Liver (tissue), 9 donors: ENCODE results near the gene FARS2. TPM values are rescaled to one million over a fixed set of nuclear protein-coding genes. Genes with fewer than 3 reads are reported as not detected.

Experiments
- DNase-seq: peaks from one replicate; pipeline ENCODE4 v3.0.0-alpha.2; 2017; ENCODE audit warnings: low spot score
- H3K27ac ChIP-seq, 2 donors: one replicate each; pipeline ENCODE4 v1.7.0; 2013; ENCODE audit warnings: inconsistent platforms in 2 of 2, low read length in 2 of 2, control low read depth in 1 of 2, low read depth in 1 of 2, mild to moderate bottlenecking in 1 of 2
- H3K27me3 ChIP-seq, 4 donors: one replicate each; pipeline versions ENCODE4 v1.6.1 to v1.7.0; 2013; ENCODE audit warnings: low read length in 3 of 4, inconsistent platforms in 1 of 4, mild to moderate bottlenecking in 1 of 4, moderate library complexity in 1 of 4; ENCODE audit not compliant: control insufficient read depth in 4 of 4, insufficient read depth in 4 of 4
- H3K36me3 ChIP-seq, 4 donors: one replicate each; pipeline versions ENCODE4 v1.6.1 to v1.7.0; 2013; ENCODE audit warnings: low read length in 3 of 4, mild to moderate bottlenecking in 3 of 4, low read depth in 1 of 4, moderate library complexity in 1 of 4; ENCODE audit not compliant: control insufficient read depth in 4 of 4, insufficient read depth in 3 of 4
- H3K4me1 ChIP-seq, 4 donors: one replicate each; pipeline versions ENCODE4 v1.6.1 to v1.7.0; 2013; ENCODE audit warnings: low read length in 3 of 4, mild to moderate bottlenecking in 3 of 4, moderate library complexity in 1 of 4; ENCODE audit not compliant: control insufficient read depth in 4 of 4, insufficient read depth in 4 of 4
- H3K4me3 ChIP-seq, 3 donors: one replicate each; pipeline versions ENCODE4 v1.6.1 to v1.7.0; 2013; ENCODE audit warnings: low read length in 3 of 3, control low read depth in 1 of 3, low read depth in 1 of 3, mild to moderate bottlenecking in 1 of 3
- H3K9ac ChIP-seq, 2 donors: one replicate each; pipeline ENCODE4 v1.7.0; 2013; ENCODE audit warnings: low read length in 2 of 2, mild to moderate bottlenecking in 2 of 2, moderate library complexity in 2 of 2, control low read depth in 1 of 2, low read depth in 1 of 2
- H3K9me3 ChIP-seq, 4 donors: one replicate each; pipeline versions ENCODE4 v1.6.1 to v1.7.0; 2013; ENCODE audit warnings: low read length in 3 of 4; ENCODE audit not compliant: control insufficient read depth in 4 of 4
- EGR1 ChIP-seq, 2 donors: IDR thresholded peaks; 2 replicates each; pipeline ENCODE4 v1.6.1; 2016 to 2018; ENCODE audit warnings: antibody characterized with exemption in 2 of 2, low read depth in 2 of 2
- FOXA1 ChIP-seq: IDR thresholded peaks from 2 replicates; pipeline ENCODE4 v1.6.1; 2016; ENCODE audit warnings: antibody characterized with exemption
- GABPA ChIP-seq, 2 donors: IDR thresholded peaks in 1 of 2; conservative IDR thresholded peaks in 1 of 2; 2 replicates each; pipeline ENCODE4 v1.6.1; 2016; ENCODE audit warnings: antibody characterized with exemption in 2 of 2, mild to moderate bottlenecking in 1 of 2, moderate library complexity in 1 of 2
- HNF4G ChIP-seq: IDR thresholded peaks from 2 replicates; pipeline ENCODE4 v1.6.1; 2016; ENCODE audit warnings: antibody characterized with exemption
- JUND ChIP-seq, 2 donors: IDR thresholded peaks; 2 replicates each; pipeline ENCODE4 v1.6.1; 2016; ENCODE audit warnings: antibody characterized with exemption in 2 of 2
- NR2F2 ChIP-seq: IDR thresholded peaks from 2 replicates; pipeline ENCODE4 v1.6.1; 2016; ENCODE audit warnings: antibody characterized with exemption
- SP1 ChIP-seq: IDR thresholded peaks from 2 replicates; pipeline ENCODE4 v1.6.1; 2018; ENCODE audit warnings: antibody characterized with exemption, mild to moderate bottlenecking
- TAF1 ChIP-seq: conservative IDR thresholded peaks from 2 replicates; pipeline ENCODE4 v1.6.1; 2016; ENCODE audit warnings: antibody characterized with exemption, mild to moderate bottlenecking
- WGBS: extraction: QIAGEN DNeasy Blood & Tissue Kit; methylation state at CpG from one replicate; pipeline ENCODE4 v1.1.7; 2013; 5-methylcytosine and 5-hydroxymethylcytosine counted together
- polyA plus RNA-seq, 2 donors: library from polyadenylated mRNA; stranded (reverse) in 1 of 2; unstranded in 1 of 2; fragments of 200-250 nt in 1 of 2; fragments of >200 nt in 1 of 2; fragmentation: Nextera tagmentation in 1 of 2; extraction: Ambion mirVana in 1 of 2; gene quantifications; one replicate each; pipeline versions ENCODE4 v1.2.1 to v1.2.3, GENCODE V29; 2013 to 2015
- total RNA-seq, 2 donors: library from RNA; depleted of rRNA; stranded (reverse); fragments of >200 nt; gene quantifications; one replicate each; pipeline ENCODE4 v1.2.3, GENCODE V29; 2014
- TF ChIP-seq, protein P1 (sequence below): IDR thresholded peaks from 2 replicates; pipeline ENCODE4 v1.6.1; 2016; ENCODE audit warnings: antibody characterized with exemption, mild to moderate bottlenecking
- TF ChIP-seq, protein P2 (sequence below): IDR thresholded peaks from 2 replicates; pipeline ENCODE4 v1.6.1; 2016; ENCODE audit warnings: antibody characterized with exemption
- TF ChIP-seq, protein P3 (sequence below): fragments of 150-350 bp; IDR thresholded peaks from 2 replicates; pipeline ENCODE4 v1.5.1; 2017; ENCODE audit warnings: improper control_type of control experiment, low read depth, low read length; ENCODE audit not compliant: missing input control
- donor health status: healthy.
- donor health status: healthy.
- donor health status: healthy.
- donor health status: healthy.
- donor health status: healthy.

The FARS2 gene
- total and polyA plus RNA-seq, 4 donors: 7.8 to 25.9 (median 11.2) TPM

DNA sequence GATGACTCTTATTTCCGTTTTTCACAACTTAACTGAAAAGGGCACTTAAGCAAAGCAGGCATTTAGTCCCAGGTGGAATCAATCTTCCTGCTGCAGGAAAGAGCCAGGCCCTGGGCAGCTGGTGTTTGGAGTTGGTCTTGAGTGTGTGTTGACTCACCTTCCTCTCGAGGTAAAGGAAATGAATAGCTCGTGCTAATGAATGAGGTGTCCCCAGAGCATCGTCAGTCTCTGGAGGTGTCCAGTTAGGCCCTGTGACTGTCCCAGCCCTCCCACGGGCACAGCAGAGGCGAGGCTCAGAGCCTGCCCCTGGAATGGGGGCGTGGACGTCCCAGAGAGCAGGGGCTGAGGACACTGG, 467.7 kb downstream of the FARS2 start:
- no peak for DNase-seq

DNA sequence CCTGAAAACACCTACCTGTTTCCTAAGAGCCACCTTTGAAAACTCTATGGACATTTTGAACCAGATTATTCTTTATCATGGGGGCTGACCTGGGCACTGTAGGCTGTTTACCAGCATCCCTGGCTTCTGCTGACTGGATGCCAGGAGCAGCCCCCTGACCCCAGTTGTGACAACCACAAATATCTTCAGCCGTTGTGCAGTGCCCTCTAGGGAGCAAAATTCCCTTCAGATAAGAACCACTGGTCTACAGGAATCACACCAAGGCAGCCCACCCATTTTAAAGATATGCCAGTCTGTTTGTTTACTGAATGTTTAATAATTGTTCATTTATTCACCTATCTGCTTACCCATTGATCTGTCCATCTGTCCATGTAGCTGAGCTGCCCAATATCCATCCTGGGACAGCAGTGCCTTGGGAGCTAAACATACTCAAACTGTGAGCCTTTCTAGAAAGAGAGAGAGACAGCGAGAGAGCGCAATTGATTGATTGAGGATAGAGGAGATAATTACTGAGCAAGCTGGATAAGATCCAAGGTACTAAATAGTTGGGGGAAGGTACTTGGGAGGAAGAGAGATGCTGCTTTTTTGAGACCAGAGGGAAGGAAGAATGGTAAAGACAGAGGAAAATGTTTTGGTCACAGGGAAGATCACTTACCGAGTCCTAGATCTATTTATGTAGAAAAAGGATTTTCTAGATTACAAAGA, 468.7 kb downstream of the FARS2 start:
- no peak for DNase-seq
- WGBS: 83% methylated on average over 4 of the region's 4 CpGs
- no peak for TF ChIP-seq JUND (IDR thresholded peaks at IDR 0.05)
- TF ChIP-seq, protein P1, sequence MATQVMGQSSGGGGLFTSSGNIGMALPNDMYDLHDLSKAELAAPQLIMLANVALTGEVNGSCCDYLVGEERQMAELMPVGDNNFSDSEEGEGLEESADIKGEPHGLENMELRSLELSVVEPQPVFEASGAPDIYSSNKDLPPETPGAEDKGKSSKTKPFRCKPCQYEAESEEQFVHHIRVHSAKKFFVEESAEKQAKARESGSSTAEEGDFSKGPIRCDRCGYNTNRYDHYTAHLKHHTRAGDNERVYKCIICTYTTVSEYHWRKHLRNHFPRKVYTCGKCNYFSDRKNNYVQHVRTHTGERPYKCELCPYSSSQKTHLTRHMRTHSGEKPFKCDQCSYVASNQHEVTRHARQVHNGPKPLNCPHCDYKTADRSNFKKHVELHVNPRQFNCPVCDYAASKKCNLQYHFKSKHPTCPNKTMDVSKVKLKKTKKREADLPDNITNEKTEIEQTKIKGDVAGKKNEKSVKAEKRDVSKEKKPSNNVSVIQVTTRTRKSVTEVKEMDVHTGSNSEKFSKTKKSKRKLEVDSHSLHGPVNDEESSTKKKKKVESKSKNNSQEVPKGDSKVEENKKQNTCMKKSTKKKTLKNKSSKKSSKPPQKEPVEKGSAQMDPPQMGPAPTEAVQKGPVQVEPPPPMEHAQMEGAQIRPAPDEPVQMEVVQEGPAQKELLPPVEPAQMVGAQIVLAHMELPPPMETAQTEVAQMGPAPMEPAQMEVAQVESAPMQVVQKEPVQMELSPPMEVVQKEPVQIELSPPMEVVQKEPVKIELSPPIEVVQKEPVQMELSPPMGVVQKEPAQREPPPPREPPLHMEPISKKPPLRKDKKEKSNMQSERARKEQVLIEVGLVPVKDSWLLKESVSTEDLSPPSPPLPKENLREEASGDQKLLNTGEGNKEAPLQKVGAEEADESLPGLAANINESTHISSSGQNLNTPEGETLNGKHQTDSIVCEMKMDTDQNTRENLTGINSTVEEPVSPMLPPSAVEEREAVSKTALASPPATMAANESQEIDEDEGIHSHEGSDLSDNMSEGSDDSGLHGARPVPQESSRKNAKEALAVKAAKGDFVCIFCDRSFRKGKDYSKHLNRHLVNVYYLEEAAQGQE: no peak
- TF ChIP-seq NR2F2: no peak
- TF ChIP-seq GABPA (IDR thresholded peaks at IDR 0.05 in 1 of 2, conservative IDR thresholded peaks at IDR 0.05 in 1 of 2): no peak
- no peaks in the 10 kb centered on the region for H3K27me3 ChIP-seq
- H3K36me3 ChIP-seq: no peaks in the 10 kb centered on the region
- no peak overlapping the region for H3K27ac ChIP-seq
- no peaks in the 10 kb centered on the region for H3K4me1 ChIP-seq
- H3K9ac ChIP-seq: no peak overlapping the region
- H3K9me3 ChIP-seq: no peaks in the 10 kb centered on the region
- H3K4me3 ChIP-seq: no peak overlapping the region

More for the DNA sequence above, 467.7 kb downstream of the FARS2 start:
- TF ChIP-seq FOXA1 (no peak), TAF1 (no peak), EGR1 (IDR thresholded peaks at IDR 0.05; ENCODE audit: low read depth in 2 of 2) (no peak), HNF4G (no peak), GABPA (IDR thresholded peaks at IDR 0.05 in 1 of 2, conservative IDR thresholded peaks at IDR 0.05 in 1 of 2) (no peak), SP1 (no peak), NR2F2 (no peak)
- TF ChIP-seq, protein P2, sequence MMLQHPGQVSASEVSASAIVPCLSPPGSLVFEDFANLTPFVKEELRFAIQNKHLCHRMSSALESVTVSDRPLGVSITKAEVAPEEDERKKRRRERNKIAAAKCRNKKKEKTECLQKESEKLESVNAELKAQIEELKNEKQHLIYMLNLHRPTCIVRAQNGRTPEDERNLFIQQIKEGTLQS: no peak
- TF ChIP-seq, protein P3, sequence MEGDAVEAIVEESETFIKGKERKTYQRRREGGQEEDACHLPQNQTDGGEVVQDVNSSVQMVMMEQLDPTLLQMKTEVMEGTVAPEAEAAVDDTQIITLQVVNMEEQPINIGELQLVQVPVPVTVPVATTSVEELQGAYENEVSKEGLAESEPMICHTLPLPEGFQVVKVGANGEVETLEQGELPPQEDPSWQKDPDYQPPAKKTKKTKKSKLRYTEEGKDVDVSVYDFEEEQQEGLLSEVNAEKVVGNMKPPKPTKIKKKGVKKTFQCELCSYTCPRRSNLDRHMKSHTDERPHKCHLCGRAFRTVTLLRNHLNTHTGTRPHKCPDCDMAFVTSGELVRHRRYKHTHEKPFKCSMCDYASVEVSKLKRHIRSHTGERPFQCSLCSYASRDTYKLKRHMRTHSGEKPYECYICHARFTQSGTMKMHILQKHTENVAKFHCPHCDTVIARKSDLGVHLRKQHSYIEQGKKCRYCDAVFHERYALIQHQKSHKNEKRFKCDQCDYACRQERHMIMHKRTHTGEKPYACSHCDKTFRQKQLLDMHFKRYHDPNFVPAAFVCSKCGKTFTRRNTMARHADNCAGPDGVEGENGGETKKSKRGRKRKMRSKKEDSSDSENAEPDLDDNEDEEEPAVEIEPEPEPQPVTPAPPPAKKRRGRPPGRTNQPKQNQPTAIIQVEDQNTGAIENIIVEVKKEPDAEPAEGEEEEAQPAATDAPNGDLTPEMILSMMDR: no peak
- Histone ChIP-seq H3K36me3 (no peaks in the 10 kb centered on the region), H3K4me1 (no peaks in the 10 kb centered on the region), H3K4me3 (no peak overlapping the region), H3K27ac (no peak overlapping the region), H3K9me3 (no peaks in the 10 kb centered on the region), H3K9ac (no peak overlapping the region), H3K27me3 (no peaks in the 10 kb centered on the region)
- WGBS: 84% methylated on average over 8 of the region's 8 CpGs
